Esophagus squamous epithelium (tissue), 4 donors: Measurements from ENCODE around the gene SLC25A42.
A peak's percentile ranks its signal among the peaks of the same experiment; 100 is the strongest.

Experiments
- CTCF ChIP-seq, 6 experiments: fragments of 450-650 bp in 4 of 6; fragments of 200-600 bp in 2 of 6; sonication (generic) in 2 of 6; IDR thresholded peaks; one replicate each; pipeline ENCODE4 v1.5.1; 2016 to 2019; ENCODE audit warnings: antibody characterized with exemption in 6 of 6, mild to moderate bottlenecking in 4 of 6, moderate library complexity in 4 of 6
- POLR2A ChIP-seq, 4 donors: fragments of 450-650 bp; IDR thresholded peaks; one replicate each; pipeline ENCODE4 v1.6.1; 2017; ENCODE audit warnings: antibody characterized with exemption in 4 of 4, mild to moderate bottlenecking in 4 of 4, moderate library complexity in 3 of 4

GRCh38 chr19:19138109-19138981 lies 74.6 kb downstream of the SLC25A42 start, which contains the start of gene TMEM161A:
- TF ChIP-seq CTCF (IDR thresholded peaks at IDR 0.05), result no peak
- peak in 2 of 4 donors; percentile 32 to 42 for TF ChIP-seq POLR2A (IDR thresholded peaks at IDR 0.05)
